Activated CD8-positive, alpha-beta memory T cell treated with anti-CD3 and anti-CD28 coated beads for 4 hours (primary cell): Measurements from ENCODE around the gene FOLR2.
"Not testable (repeated sequence)": the region's sequence is repeated elsewhere in the genome, so short reads cannot be mapped to it uniquely, and the experiment has no call there.

Experiments used
- DNase-seq, 2 donors: peaks; one replicate each; pipeline ENCODE4 v3.0.0-alpha.2; 2020; ENCODE audit warnings: low read depth in 2 of 2

Gene FOLR2

GRCh38 chr11:72216638-72217037 lies at the start of gene FOLR2:
Gene FOLR2 (plus strand): TSS chr11:72216794. CDS start chr11:72218585, 1,791 bp downstream.
- DNase-seq, result no peak

GRCh38 chr11:72169046-72169555 lies 47.5 kb upstream of the FOLR2 start:
- DNase-seq, result not testable (repeated sequence)

DNA sequence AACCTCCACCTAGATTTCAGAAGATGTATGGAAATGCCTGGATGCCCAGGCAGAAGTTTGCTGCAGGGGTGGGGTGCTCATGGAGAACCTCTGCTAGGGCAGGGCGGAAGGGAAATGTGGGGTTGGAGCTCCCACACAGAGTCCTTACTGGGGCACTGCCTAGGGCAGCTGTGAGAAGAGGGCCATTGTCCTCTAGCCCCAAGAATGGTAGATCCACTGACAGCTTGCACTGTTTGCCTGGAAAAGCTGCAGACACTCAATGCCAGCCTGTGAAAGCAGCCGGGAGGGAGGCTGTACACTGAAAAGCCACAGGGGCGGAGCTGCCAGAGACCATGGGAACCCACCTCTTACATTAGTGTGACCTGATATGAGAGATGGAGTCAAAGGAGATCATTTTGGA lies 46.8 kb upstream of the FOLR2 start:
- not testable (repeated sequence) for DNase-seq

DNA sequence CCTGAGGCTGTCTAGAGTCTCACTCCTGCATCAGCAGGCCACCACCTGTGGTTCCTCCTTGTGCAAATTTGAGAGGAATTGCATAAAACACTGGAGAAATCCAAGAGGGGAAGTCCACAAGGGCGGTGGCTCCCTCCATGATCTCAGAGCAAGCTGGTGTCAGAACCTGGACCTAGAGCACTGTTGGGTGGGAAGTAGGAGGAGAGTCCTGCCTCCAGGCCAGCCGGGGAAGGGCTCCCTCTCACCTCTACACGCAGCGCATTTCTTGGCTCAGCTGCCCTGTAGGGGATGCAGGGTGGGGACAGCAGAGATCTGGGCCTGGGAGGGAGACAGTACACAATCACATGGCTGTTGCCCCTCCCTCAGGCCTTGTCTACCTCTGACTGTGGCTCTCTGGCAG lies 44.6 kb upstream of the FOLR2 start:
- DNase-seq, result not testable (repeated sequence)

GRCh38 chr11:72173291-72173690 lies 43.3 kb upstream of the FOLR2 start:
- no peak for DNase-seq

DNA sequence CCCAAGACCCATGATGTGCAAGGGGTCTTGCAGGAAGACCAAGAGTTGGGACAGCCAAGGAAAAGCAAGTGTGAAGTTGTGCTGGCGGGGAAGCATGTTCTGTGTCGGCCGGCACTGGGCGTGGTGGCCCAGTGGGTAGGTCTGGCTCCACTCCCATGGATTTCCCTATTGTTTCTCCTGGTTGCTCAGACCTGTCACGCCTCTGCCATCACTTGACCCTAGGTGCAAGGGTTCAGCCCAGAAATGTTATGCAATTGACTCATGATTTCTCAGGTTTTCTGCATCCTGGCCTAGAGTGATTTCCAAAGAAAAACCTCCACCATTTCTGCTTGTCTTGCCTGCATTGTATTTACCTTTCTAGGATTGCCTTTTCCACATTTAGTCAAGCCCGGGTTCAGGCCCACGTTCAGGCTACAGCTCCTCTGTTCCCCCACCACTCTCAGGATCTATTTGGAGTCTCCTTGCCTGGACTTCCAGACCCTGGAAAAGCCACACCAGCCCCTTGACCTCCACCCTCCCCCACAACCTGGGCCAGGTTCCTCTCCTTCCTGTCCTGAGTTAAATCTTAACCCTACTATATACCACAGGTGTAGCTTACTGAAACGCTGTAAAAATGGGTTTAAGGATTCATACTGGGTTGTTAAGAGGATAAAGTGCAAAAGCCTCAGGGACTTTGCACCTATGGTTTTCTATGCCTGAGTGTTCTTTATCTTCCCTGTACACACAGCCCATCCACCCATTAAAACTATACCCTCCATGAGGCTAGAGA lies 42.1 kb upstream of the FOLR2 start:
- no peak for DNase-seq

- DNase-seq, result no peak
These were observed 38.9 kb upstream of the FOLR2 start for GRCh38 chr11:72177656-72178055.

DNA sequence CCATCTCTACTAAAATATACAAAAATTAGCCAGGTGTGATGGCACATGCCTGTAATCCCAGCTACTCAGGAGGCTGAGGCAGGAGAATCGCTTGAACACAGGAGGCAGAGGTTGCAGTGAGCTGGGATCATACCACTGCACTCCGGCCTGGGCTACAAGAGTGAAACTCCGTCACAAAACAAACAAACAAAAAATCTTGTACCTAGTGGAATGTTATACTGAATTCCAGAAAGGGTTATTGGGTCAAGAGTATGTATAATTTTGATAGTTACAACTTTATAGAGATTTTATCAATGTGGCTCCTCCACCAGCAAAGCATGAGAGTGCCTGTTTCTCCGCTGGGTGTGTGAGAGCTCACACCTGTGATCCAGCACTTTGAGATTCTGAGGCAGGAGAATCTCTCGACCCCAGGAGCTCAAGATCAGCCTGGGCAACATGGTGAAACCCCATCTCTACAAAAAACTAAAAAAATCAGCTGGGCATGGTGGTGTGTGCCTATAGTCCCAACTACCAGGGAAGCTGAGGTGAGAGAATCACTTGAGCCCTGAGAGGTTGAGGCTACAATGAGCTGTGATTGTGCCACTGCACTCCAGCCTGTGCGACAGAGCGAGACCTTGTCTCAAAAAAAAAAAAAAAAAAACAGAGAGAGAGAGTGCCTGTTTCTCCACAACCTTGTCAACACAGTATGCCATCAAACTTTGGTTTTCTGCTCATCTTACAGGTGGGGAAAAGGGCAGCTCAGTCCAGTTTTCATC lies 37.4 kb upstream of the FOLR2 start:
- DNase-seq, result no peak

GRCh38 chr11:72179804-72180396 lies 36.7 kb upstream of the FOLR2 start:
- no peak for DNase-seq

DNA sequence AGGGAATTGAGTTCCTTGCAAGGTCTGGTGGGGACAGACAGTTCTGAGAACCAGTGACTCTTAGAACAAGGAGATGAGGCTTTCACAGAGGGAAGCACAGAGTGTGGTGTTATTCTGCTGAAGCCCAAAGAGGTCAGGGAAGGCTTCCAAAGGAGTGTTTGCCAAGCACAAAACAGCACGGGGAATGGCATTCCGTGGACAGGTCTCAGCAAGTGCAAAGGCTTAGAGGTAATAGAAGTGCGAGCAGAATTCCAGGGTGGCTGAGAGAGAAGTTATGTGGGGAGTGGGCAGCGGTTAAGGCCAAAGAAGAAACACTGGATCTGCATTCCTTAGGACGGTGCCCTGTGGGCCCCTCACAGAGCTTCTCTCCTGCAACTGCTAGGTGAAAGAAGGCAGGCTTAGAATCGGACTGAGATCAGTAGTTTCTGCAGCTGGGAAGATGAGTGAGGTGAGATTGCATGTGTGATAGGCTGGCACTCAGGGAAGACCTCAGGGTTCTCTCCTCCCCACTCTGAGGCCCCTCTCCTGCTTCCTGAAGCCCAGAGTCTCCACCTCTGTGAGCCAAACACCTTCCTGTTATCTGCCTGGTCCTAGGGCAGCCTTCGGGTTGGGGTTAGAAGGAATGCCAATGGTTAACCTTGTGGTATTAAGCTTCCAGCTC lies 35.6 kb upstream of the FOLR2 start:
- DNase-seq, result not testable (repeated sequence)

DNA sequence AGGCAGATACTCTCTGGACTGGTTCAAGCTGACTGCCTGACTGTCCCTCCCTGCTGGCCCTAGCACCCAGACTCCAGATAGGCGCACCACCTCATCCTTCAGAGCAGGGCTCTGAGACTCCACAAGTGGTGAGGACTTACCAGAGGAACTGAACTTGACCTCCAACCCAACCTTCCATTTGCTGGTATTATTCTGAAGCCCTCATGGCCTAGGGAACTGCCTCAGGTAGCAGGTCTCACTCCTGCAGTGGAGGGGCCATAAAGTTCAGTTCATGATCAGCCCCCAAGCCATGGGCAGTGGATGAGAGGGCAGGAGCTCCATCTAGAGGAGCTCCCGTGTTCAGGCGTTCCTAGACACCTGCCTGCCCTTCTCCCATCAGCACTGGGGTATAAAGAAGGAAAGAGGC lies 35.0 kb upstream of the FOLR2 start:
- not testable (repeated sequence) for DNase-seq

- no peak for DNase-seq
These were observed 28.3 kb upstream of the FOLR2 start for GRCh38 chr11:72188267-72188666.

- DNase-seq, result no peak
These were observed 26.9 kb upstream of the FOLR2 start for GRCh38 chr11:72189455-72190250.

DNA sequence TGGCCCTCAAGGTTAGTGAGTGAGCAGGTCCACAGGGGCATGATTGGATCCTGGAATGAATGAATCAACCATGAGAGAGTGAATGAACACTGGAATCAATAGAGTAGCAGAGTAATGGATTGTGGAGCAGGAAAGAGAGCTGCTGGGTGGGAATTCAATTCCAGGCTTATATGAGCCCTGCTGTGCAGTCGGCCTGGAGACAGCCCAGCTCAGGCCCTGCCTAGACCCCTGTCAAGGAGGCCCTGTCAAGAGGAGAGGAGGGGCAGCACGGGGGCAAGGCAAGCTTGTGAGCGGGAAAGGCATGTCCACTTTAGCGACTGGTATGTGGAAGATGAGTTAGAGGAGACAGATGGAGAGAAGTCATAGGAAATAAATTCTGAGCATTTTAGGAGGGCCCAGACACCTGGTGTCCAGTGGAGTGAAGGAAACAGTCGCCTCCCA lies 25.9 kb upstream of the FOLR2 start:
- DNase-seq, result no peak

GRCh38 chr11:72191961-72192381 lies 24.6 kb upstream of the FOLR2 start, which contains the start of gene FOLR1:
Gene FOLR1 (plus strand): TSS chr11:72192140. CDS start chr11:72192174, 34 bp downstream.
- no peak for DNase-seq

- DNase-seq, result no peak
These were observed 20.9 kb upstream of the FOLR2 start for GRCh38 chr11:72195518-72196270.

GRCh38 chr11:72201445-72201844 lies 15.1 kb upstream of the FOLR2 start:
- not testable (repeated sequence) for DNase-seq

DNA sequence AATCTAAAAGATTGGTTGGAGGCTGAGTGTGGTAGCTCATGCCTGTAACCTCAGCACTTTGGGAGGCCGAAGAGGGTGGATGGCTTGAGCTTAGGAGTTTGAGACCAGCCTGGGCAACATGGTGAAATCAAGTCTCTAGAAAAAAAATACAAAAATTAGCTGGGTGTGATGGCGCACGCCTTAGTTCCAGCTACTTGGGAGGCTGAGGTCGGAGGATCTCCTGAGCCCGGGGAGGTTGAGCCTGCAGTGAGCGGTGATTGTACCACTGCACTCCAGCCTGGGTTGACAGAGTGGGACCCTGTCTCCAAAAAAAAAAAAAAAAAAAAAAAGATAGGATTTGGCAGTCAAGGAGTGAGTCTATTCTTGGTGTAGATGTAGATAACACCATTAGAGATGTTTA lies 14.0 kb upstream of the FOLR2 start:
- DNase-seq, result no peak

DNA sequence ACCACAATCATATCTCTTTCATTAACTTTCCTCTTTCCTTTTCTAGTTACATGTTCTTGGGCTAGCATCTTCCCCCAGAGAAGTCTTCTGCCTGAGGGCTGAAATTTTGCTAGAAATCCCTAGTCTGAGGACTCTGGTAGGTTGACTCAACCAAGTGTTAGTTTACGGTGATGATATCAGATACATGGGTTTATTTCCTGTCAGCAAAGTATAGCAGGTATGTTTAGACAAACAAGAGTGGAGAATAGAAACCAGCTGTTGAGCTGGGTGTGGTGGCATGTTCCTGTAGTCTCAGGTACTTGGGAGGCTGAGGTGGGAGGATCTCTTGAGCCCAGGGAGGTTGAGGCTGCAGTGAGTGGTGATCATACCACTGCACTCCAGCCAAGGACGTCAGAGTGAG lies 13.4 kb upstream of the FOLR2 start:
- no peak for DNase-seq

DNA sequence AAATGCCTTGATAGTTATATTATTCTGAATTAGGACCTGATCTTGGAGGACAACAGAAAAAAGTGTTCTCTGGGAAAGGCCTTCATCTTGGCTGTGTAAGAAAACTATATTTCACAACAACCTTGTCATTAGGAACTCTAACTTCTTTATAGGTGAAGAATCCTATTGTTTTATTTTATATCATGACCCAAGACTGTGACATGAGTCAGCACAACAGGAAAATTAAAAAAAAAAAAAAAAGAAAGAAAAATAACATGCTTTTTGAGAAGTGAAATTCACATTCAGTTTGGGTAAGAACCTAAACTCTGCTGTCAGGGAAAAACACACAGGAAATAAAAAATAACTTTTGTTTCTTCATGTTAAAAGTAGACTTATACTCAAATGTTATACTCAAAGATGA lies 11.7 kb upstream of the FOLR2 start:
- DNase-seq, result no peak
